Measurements from ENCODE around the gene ACD. TPM values are rescaled to one million over a fixed set of nuclear protein-coding genes. Genes with fewer than 3 reads are reported as not detected.

Gene ACD
- total and polyA plus RNA-seq, 2 of the 4 experiments (the other 2 are of a cell fraction), result 15.6 to 31.1 TPM

- Histone ChIP-seq H2BK15ac (ENCODE audit: low read depth, low read length) (no peak overlapping the region), H3K9me3 (ENCODE audit: control insufficient read depth, insufficient read depth, low read length) (no peaks in the 10 kb centered on the region), H4K5ac (ENCODE audit: low read depth, low read length) (no peak overlapping the region), H3K14ac (replicated peaks; ENCODE audit: low read depth, low read length) (no peak overlapping the region), H3K4me1 (ENCODE audit: control insufficient read depth, insufficient read depth, low read length) (peaks cover 5% of the 10 kb centered on the region; the same call in 1 of the 2 replicates), H3K23ac (ENCODE audit: low read depth, low read length) (no peak overlapping the region), H2AK9ac (replicated peaks; ENCODE audit: low read depth, low read length, poor library complexity) (no peak overlapping the region), H3K36me3 (ENCODE audit: control insufficient read depth, insufficient read depth, low read length) (peaks cover 3% of the 10 kb centered on the region; the same call in 1 of the 2 replicates), H4K8ac (ENCODE audit: low read depth in 2 of 2, low read length in 2 of 2) (no peak overlapping the region), H3K4me3 (ENCODE audit: insufficient read depth, low read depth, low read length) (no peak overlapping the region), H3K27me3 (ENCODE audit: control insufficient read depth, insufficient read depth, low read length) (peaks cover 45% of the 10 kb centered on the region), H3K18ac (ENCODE audit: low read depth, low read length) (no peak overlapping the region), H3K4me2 (ENCODE audit: low read depth, low read length) (no peak overlapping the region), H3K9me1 (ENCODE audit: insufficient read depth, low read length) (no peaks in the 10 kb centered on the region), H4K91ac (ENCODE audit: insufficient read depth, low read depth, low read length) (no peak overlapping the region), H3K4ac (ENCODE audit: low read depth, low read length) (no peak overlapping the region), H2AFZ (replicated peaks; ENCODE audit: low read length, poor library complexity) (no peak overlapping the region), H2BK120ac (ENCODE audit: low read depth, low read length) (no peak overlapping the region), H3K56ac (ENCODE audit: extremely low read depth, insufficient read depth, low read length) (no peak overlapping the region), H4K20me1 (ENCODE audit: insufficient read depth, low read length) (peaks cover 5% of the 10 kb centered on the region), H3K9ac (ENCODE audit: low read depth, low read length) (no peak overlapping the region), H3K27ac (ENCODE audit: insufficient read depth, low read length) (no peak overlapping the region), H2AK5ac (ENCODE audit: low read depth, low read length) (no peak overlapping the region), H2BK5ac (ENCODE audit: low read depth, low read length, poor library complexity, severe bottlenecking) (no peak overlapping the region), H3K79me1 (ENCODE audit: low read depth in 1 of 2, low read length in 2 of 2) (no peaks in the 10 kb centered on the region), H2BK20ac (ENCODE audit: low read depth, low read length) (no peak overlapping the region)
- in situ Hi-C loops (cut with MboI; ENCODE audit: low sequenced_read_pairs), result no loop called here
- dilution Hi-C loops (cut with HindIII; ENCODE audit: low sequenced_read_pairs, unreplicated experiment), result no loop called here
- DNase-seq (no peak), ATAC-seq (ENCODE audit: low read depth) (no peak)
- intact Hi-C loops (cut with micrococcal nuclease), result loop anchor here (1.0 to 5.0 kb wide), 4 partner anchors 37 to 123 kb away; partner anchors contain the start of gene CTCF
- no TSS peak for BruUV-seq (replicated peaks)
- POLR2A ChIA-PET (ENCODE audit: unreplicated experiment), result no interaction called here
- TF ChIP-seq RAD21 (IDR thresholded peaks at IDR 0.05; ENCODE audit: low read length), result no peak
- TF ChIP-seq USF2 (IDR thresholded peaks at IDR 0.05; ENCODE audit: low read depth, low read length), result no peak
- no peak for TF ChIP-seq RCOR1 (IDR thresholded peaks at IDR 0.05; ENCODE audit: insufficient replicate concordance, low read length)
- no peak for TF ChIP-seq CTCF (conservative IDR thresholded peaks at IDR 0.05; ENCODE audit: low read depth, low read length)
- TF ChIP-seq CHD1 (IDR thresholded peaks at IDR 0.05; ENCODE audit: low read depth, low read length), result no peak
- no peak for TF ChIP-seq SMC3 (IDR thresholded peaks at IDR 0.05; ENCODE audit: low read depth, low read length)
- no peak for TF ChIP-seq POLR2A (IDR thresholded peaks at IDR 0.05; ENCODE audit: low read depth, low read length)
- TF ChIP-seq CEBPB (IDR thresholded peaks at IDR 0.05; ENCODE audit: low read depth, low read length), result no peak
- CTCF ChIA-PET, result interaction anchor here (2.9 kb wide), 1 partner anchor 123 kb away, joined by 9 read pairs; no protein-coding TSS in a partner anchor
- 92% methylated on average over 2 of the region's 9 CpGs; no CpG with 5 or more reads in 1 of the 2 experiments for WGBS, 2 experiments (ENCODE audit: extremely low coverage in 2 of 2, insufficient read length in 1 of 2)
These were observed 16.0 kb downstream of the ACD start for GRCh38 chr16:67644038-67644437.

Measured in IMR-90 (cell line).